Measurements from ENCODE around the gene ZNF57.
A peak's percentile ranks its signal among the peaks of the same experiment; 100 is the strongest.

The ZNF57 gene

GRCh38 chr19:2944775-2945574 lies 44.2 kb downstream of the ZNF57 start, which contains the start of gene ZNF77:
Gene ZNF77, minus strand, starts transcription at chr19:2944971. Its CDS starts 131 bp downstream, at chr19:2944840.
- TF ChIP-seq, protein P1, sequence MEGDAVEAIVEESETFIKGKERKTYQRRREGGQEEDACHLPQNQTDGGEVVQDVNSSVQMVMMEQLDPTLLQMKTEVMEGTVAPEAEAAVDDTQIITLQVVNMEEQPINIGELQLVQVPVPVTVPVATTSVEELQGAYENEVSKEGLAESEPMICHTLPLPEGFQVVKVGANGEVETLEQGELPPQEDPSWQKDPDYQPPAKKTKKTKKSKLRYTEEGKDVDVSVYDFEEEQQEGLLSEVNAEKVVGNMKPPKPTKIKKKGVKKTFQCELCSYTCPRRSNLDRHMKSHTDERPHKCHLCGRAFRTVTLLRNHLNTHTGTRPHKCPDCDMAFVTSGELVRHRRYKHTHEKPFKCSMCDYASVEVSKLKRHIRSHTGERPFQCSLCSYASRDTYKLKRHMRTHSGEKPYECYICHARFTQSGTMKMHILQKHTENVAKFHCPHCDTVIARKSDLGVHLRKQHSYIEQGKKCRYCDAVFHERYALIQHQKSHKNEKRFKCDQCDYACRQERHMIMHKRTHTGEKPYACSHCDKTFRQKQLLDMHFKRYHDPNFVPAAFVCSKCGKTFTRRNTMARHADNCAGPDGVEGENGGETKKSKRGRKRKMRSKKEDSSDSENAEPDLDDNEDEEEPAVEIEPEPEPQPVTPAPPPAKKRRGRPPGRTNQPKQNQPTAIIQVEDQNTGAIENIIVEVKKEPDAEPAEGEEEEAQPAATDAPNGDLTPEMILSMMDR (IDR thresholded peaks at IDR 0.05; ENCODE audit: insufficient read depth, low read depth, low read length, missing control alignments), result no peak

GRCh38 chr19:2945575-2946184 lies 45.0 kb downstream of the ZNF57 start:
- DNase-seq (ENCODE audit: low read depth), result no peak
- TF ChIP-seq, protein P1 (IDR thresholded peaks at IDR 0.05; ENCODE audit: insufficient read depth, low read depth, low read length, missing control alignments), result no peak
- peak overlapping the region; percentile 91 for H3K4me3 ChIP-seq (ENCODE audit: low read length)

More at GRCh38 chr19:2944775-2945574, 44.2 kb downstream of the ZNF57 start, which contains the start of gene ZNF77:
- DNase-seq (ENCODE audit: low read depth), result peak; percentile 100
- peak within 1 kb of the TSS; percentile 91 for H3K4me3 ChIP-seq (ENCODE audit: low read length)

- TF ChIP-seq, protein P1 (IDR thresholded peaks at IDR 0.05; ENCODE audit: insufficient read depth, low read depth, low read length, missing control alignments), result no peak
- DNase-seq (ENCODE audit: low read depth), result peak; percentile 10
- H3K4me3 ChIP-seq (ENCODE audit: low read length), result peak overlapping the region; percentile 96
Observed at GRCh38 chr19:2949939-2950285, 49.2 kb downstream of the ZNF57 start.

DNA sequence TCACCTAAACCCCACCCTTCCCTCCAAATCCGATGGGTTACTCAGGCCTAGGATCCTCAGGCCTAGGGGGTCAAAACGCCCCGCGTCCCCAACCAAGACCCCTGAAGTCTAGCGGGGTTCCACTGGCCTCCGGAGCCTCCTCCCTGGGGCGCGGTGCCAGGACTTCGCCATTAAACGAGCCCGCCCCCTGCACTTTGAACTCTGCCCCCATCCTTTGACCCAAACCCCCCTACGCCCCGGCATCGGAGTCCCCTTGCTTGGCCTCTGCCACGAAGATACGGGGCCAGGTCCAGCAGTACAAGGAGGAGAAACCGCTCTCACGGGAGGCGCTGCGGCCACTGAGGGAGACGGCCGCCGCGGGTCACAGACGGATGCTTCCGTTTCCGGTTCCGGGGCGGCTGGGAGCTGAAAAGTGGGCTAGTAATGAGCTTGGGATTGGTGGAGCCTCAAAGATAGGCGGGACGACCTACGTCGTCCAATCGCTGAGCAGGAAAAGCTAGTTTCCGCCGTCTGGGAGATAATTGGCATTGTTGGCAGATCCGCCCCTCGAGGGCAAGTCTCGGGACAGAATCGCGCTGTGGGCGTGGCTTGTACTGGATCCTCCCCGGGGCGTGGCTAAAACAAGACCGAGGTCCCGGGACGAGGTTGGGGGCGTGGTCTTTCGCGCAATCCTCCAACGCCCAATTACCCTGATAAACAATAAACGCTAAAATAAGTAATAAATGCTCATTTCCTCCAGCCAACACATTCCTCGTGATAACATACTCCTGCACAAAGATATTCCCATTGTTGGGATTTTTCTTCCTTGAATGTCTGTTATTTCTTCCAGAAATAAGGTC lies 49.8 kb downstream of the ZNF57 start:
- peak; percentile 100 for DNase-seq (ENCODE audit: low read depth)
- H3K4me3 ChIP-seq (ENCODE audit: low read length), result peak overlapping the region; percentile 96
- TF ChIP-seq, protein P1 (IDR thresholded peaks at IDR 0.05; ENCODE audit: insufficient read depth, low read depth, low read length, missing control alignments), result no peak

- peak overlapping the region; percentile 46 for H3K4me3 ChIP-seq (ENCODE audit: low read length)
- TF ChIP-seq, protein P1 (IDR thresholded peaks at IDR 0.05; ENCODE audit: insufficient read depth, low read depth, low read length, missing control alignments), result no peak
- DNase-seq (ENCODE audit: low read depth), result peak; percentile 98
Observed at GRCh38 chr19:2952953-2953481, 52.3 kb downstream of the ZNF57 start.

DNA sequence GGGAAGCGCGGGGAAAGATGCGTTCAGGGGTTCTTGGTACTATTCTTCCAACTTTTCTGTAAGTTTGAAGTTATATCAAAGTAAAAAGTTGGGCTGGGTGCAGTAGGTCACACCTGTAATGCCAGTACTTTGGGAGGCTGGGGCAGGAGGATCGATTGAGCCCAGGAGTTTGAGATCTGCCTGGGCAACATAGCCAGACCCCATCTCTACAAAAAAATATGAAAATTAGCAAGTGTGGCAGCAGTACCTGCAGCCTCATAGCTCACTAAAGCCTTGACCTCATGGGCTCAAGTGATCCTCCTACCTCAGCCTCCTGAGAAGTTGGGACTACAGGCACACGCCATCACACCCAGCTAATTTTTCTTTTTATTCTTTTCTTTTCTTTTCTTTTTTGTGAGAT lies 56.4 kb downstream of the ZNF57 start:
- TF ChIP-seq, protein P1 (IDR thresholded peaks at IDR 0.05; ENCODE audit: insufficient read depth, low read depth, low read length, missing control alignments), result no peak
- no peak overlapping the region for H3K4me3 ChIP-seq (ENCODE audit: low read length)
- no peak for DNase-seq (ENCODE audit: low read depth)
